OCI-LY1 (cell line): ENCODE results near the gene NOC3L.

Experiments
- H2AFZ ChIP-seq: fragments of 200-600 bp; sonication (generic), shearing (Covaris generic); 2 replicates; pipeline ENCODE4 v1.6.0; 2014; ENCODE audit warnings: antibody characterized with exemption, mild to moderate bottlenecking, low read length
- H3F3A ChIP-seq: fragments of 200-600 bp; sonication (generic), shearing (Covaris generic); 2 replicates; pipeline ENCODE4 v1.6.0; 2014; ENCODE audit warnings: mild to moderate bottlenecking, antibody characterized with exemption, low read length, moderate library complexity; ENCODE audit not compliant: insufficient read depth
- H3K27ac ChIP-seq: fragments of 200-600 bp; sonication (generic); 2 replicates; pipeline ENCODE4 v1.5.1; 2014; ENCODE audit warnings: low read length, mixed run types, mild to moderate bottlenecking, low read depth; ENCODE audit not compliant: poor library complexity, severe bottlenecking
- H3K27me3 ChIP-seq: fragments of 200-600 bp; sonication (generic); 2 replicates; pipeline ENCODE4 v1.6.0; 2014; ENCODE audit warnings: antibody characterized with exemption, mild to moderate bottlenecking, low read length, moderate library complexity; ENCODE audit not compliant: insufficient read depth
- H3K36me3 ChIP-seq: fragments of 200-600 bp; sonication (generic); 2 replicates; pipeline ENCODE4 v1.6.1; 2014; ENCODE audit warnings: mild to moderate bottlenecking, antibody characterized with exemption, low read length, moderate library complexity, mixed read lengths; ENCODE audit not compliant: insufficient read depth
- H3K4me1 ChIP-seq: fragments of 200-600 bp; sonication (generic); 2 replicates; pipeline ENCODE4 v1.5.1; 2014; ENCODE audit warnings: mild to moderate bottlenecking, low read length, moderate library complexity; ENCODE audit not compliant: insufficient read depth, severe bottlenecking
- H3K4me2 ChIP-seq: fragments of 200-600 bp; sonication (generic), shearing (Covaris generic); 2 replicates; pipeline ENCODE4 v1.6.1; 2014; ENCODE audit warnings: low read length
- H3K4me3 ChIP-seq: fragments of 200-600 bp; sonication (generic); 2 replicates; pipeline ENCODE4 v1.5.1; 2014; ENCODE audit warnings: low read length, low read depth, mild to moderate bottlenecking, mixed read lengths; ENCODE audit not compliant: poor library complexity, severe bottlenecking
- H3K79me2 ChIP-seq: fragments of 200-600 bp; shearing (Covaris generic); 2 replicates; pipeline ENCODE4 v1.6.1; 2016; ENCODE audit warnings: mixed run types, low read length, mixed read lengths; ENCODE audit not compliant: insufficient read depth
- H3K9ac ChIP-seq: fragments of 200-600 bp; sonication (generic), shearing (Covaris generic); 2 replicates; pipeline ENCODE4 v1.6.1; 2014; ENCODE audit warnings: mild to moderate bottlenecking, low read length, mixed read lengths
- H3K9me2 ChIP-seq: fragments of 200-600 bp; sonication (generic), shearing (Covaris generic); 2 replicates; pipeline ENCODE4 v1.6.1; 2014; ENCODE audit warnings: low read depth, mild to moderate bottlenecking, low read length, mixed read lengths
- H3K9me3 ChIP-seq: fragments of 200-600 bp; shearing (Covaris generic); 2 replicates; pipeline ENCODE4 v1.6.1; 2014; ENCODE audit warnings: low read length, mixed read lengths
- H4K20me1 ChIP-seq: fragments of 200-600 bp; sonication (generic), shearing (Covaris generic); 2 replicates; pipeline ENCODE4 v1.6.0; 2016; ENCODE audit warnings: mild to moderate bottlenecking, low read length; ENCODE audit not compliant: insufficient read depth
- EZH2 ChIP-seq: fragments of 200-600 bp; sonication (generic), shearing (Covaris generic); IDR thresholded peaks from 2 replicates; pipeline ENCODE4 v1.8.0; 2017; ENCODE audit warnings: borderline replicate concordance, mixed run types, mild to moderate bottlenecking, antibody characterized with exemption, low read length, moderate library complexity, mixed read lengths
- TF ChIP-seq, protein P1 (sequence below): fragments of 200-600 bp; sonication (generic), shearing (Covaris generic); IDR thresholded peaks from 2 replicates; pipeline ENCODE4 v1.5.1; 2017; ENCODE audit warnings: mild to moderate bottlenecking, antibody characterized with exemption, low read length, moderate library complexity, mixed read lengths

NOC3L gene

GRCh38 chr10:94409021-94409657 lies 46.4 kb upstream of the NOC3L start:
- Histone ChIP-seq H3K9me2 (no peaks in the 10 kb centered on the region), H3K4me3 (no peak overlapping the region), H2AFZ (no peak overlapping the region), H3K9me3 (no peaks in the 10 kb centered on the region), H3K27me3 (no peaks in the 10 kb centered on the region), H4K20me1 (no peaks in the 10 kb centered on the region), H3K4me1 (no peaks in the 10 kb centered on the region), H3F3A (no peaks in the 10 kb centered on the region), H3K4me2 (no peak overlapping the region), H3K79me2 (no peaks in the 10 kb centered on the region), H3K27ac (no peak overlapping the region), H3K9ac (no peak overlapping the region), H3K36me3 (no peaks in the 10 kb centered on the region)
- TF ChIP-seq EZH2: no peak
- TF ChIP-seq, protein P1, sequence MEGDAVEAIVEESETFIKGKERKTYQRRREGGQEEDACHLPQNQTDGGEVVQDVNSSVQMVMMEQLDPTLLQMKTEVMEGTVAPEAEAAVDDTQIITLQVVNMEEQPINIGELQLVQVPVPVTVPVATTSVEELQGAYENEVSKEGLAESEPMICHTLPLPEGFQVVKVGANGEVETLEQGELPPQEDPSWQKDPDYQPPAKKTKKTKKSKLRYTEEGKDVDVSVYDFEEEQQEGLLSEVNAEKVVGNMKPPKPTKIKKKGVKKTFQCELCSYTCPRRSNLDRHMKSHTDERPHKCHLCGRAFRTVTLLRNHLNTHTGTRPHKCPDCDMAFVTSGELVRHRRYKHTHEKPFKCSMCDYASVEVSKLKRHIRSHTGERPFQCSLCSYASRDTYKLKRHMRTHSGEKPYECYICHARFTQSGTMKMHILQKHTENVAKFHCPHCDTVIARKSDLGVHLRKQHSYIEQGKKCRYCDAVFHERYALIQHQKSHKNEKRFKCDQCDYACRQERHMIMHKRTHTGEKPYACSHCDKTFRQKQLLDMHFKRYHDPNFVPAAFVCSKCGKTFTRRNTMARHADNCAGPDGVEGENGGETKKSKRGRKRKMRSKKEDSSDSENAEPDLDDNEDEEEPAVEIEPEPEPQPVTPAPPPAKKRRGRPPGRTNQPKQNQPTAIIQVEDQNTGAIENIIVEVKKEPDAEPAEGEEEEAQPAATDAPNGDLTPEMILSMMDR: no peak

GRCh38 chr10:94407668-94408067 lies 44.9 kb upstream of the NOC3L start:
- Histone ChIP-seq H2AFZ (no peak overlapping the region), H3K27me3 (no peaks in the 10 kb centered on the region), H3F3A (no peaks in the 10 kb centered on the region), H3K36me3 (no peaks in the 10 kb centered on the region), H3K4me3 (no peak overlapping the region), H3K27ac (no peak overlapping the region), H4K20me1 (no peaks in the 10 kb centered on the region), H3K9me2 (no peaks in the 10 kb centered on the region), H3K79me2 (no peaks in the 10 kb centered on the region), H3K4me2 (no peak overlapping the region), H3K9ac (no peak overlapping the region), H3K9me3 (no peaks in the 10 kb centered on the region), H3K4me1 (no peaks in the 10 kb centered on the region)
- TF ChIP-seq EZH2: no peak
- TF ChIP-seq, protein P1: no peak

DNA sequence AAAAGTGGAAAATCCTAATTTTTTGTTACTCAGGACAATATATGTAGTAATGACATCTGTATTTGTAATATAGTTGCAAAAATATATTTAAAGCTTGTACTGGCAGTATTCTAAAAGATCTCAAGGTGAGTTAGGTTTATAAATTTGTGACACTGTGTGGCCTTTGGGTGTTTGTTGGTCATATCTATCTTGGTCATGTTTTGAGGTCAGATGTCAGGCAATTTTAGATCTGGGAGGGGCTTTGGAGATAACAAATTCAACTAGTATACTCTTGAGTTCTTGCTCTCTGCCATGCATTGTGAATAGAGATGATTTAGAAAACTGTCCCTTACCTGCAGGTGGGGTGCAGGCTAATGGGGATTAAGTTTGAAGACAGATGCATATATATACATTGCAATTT lies 42.7 kb upstream of the NOC3L start:
- no peaks in the 10 kb centered on the region for H3K27me3 ChIP-seq
- H3K36me3 ChIP-seq: no peaks in the 10 kb centered on the region
- H3K9ac ChIP-seq: no peak overlapping the region
- H2AFZ ChIP-seq: no peak overlapping the region
- no peak overlapping the region for H3K27ac ChIP-seq
- H3K79me2 ChIP-seq: no peaks in the 10 kb centered on the region
- no peaks in the 10 kb centered on the region for H4K20me1 ChIP-seq
- no peaks in the 10 kb centered on the region for H3K9me2 ChIP-seq
- no peaks in the 10 kb centered on the region for H3F3A ChIP-seq
- peaks cover 4% of the 10 kb centered on the region for H3K4me1 ChIP-seq
- TF ChIP-seq, protein P1: no peak
- TF ChIP-seq EZH2: no peak
- no peaks in the 10 kb centered on the region for H3K9me3 ChIP-seq
- no peak overlapping the region for H3K4me3 ChIP-seq
- no peak overlapping the region for H3K4me2 ChIP-seq
